GM12864 (cell line): ENCODE results near the gene NEURL1.

Experiments
- DNase-seq: peaks from one replicate; pipeline ENCODE4 v3.0.0-alpha.2; 2011; ENCODE audit warnings: low read depth
- H3K4me3 ChIP-seq: 2 replicates; pipeline ENCODE4 v1.5.1; 2011; ENCODE audit warnings: mild to moderate bottlenecking, low read depth, low read length, control low read depth
- CTCF ChIP-seq: IDR thresholded peaks from 2 replicates; pipeline ENCODE4 v1.5.1; 2011; ENCODE audit warnings: low read depth, mild to moderate bottlenecking, moderate library complexity, low read length, control low read depth, inconsistent platforms; ENCODE audit errors: missing control alignments

NEURL1 gene

GRCh38 chr10:103599907-103600306 is 106.4 kb downstream of the NEURL1 start:
- DNase-seq = no peak
- TF ChIP-seq CTCF = no peak
- H3K4me3 ChIP-seq = no peak overlapping the region

GRCh38 chr10:103600325-103600724 is 106.8 kb downstream of the NEURL1 start:
- no peak for TF ChIP-seq CTCF
- H3K4me3 ChIP-seq = no peak overlapping the region
- DNase-seq = no peak

- no peak overlapping the region for H3K4me3 ChIP-seq
- no peak for TF ChIP-seq CTCF
Measured at GRCh38 chr10:103600956-103601569, 107.6 kb downstream of the NEURL1 start.

GRCh38 chr10:103602028-103602851 is 108.7 kb downstream of the NEURL1 start:
- H3K4me3 ChIP-seq = no peak overlapping the region
- TF ChIP-seq CTCF = no peak
- no peak for DNase-seq

More at GRCh38 chr10:103600956-103601569, 107.6 kb downstream of the NEURL1 start:
- DNase-seq = no peak

GRCh38 chr10:103602852-103603155 is 109.3 kb downstream of the NEURL1 start:
- no peak for TF ChIP-seq CTCF
- DNase-seq = no peak
- no peak overlapping the region for H3K4me3 ChIP-seq

GRCh38 chr10:103603382-103603781 is 109.9 kb downstream of the NEURL1 start:
- TF ChIP-seq CTCF = no peak
- H3K4me3 ChIP-seq = no peak overlapping the region
- DNase-seq = no peak
